Hepatocyte (in vitro differentiated cells): ENCODE data around the gene PPIP5K2. TPM values are rescaled to one million over a fixed set of nuclear protein-coding genes. Genes with fewer than 3 reads are reported as not detected.

Experiments
- DNase-seq: peaks from one replicate; pipeline ENCODE4 v3.0.0-alpha.2; 2016; ENCODE audit warnings: low spot score
- H2AFZ ChIP-seq: fragments of 200-600 bp; sonication (generic); 2 replicates; pipeline ENCODE4 v1.6.0; 2016; ENCODE audit warnings: antibody characterized with exemption, mild to moderate bottlenecking
- H3K27ac ChIP-seq: fragments of 200-600 bp; sonication (generic); 2 replicates; pipeline ENCODE4 v1.5.1; 2016; ENCODE audit warnings: mild to moderate bottlenecking
- H3K27me3 ChIP-seq: fragments of 200-600 bp; sonication (generic); 2 replicates; pipeline ENCODE4 v1.6.1; 2016
- H3K36me3 ChIP-seq: fragments of 200-600 bp; sonication (generic); replicated peaks from 2 replicates; pipeline ENCODE4 v1.5.1; 2016; ENCODE audit warnings: low read depth; ENCODE audit not compliant: insufficient read depth
- H3K4me1 ChIP-seq: fragments of 200-600 bp; sonication (generic); 2 replicates; pipeline ENCODE4 v1.5.1; 2016; ENCODE audit warnings: mild to moderate bottlenecking, moderate library complexity; ENCODE audit not compliant: insufficient read depth
- H3K4me2 ChIP-seq: fragments of 200-600 bp; sonication (generic); 2 replicates; pipeline ENCODE4 v1.6.0; 2016
- H3K4me3 ChIP-seq: fragments of 200-600 bp; sonication (generic); 2 replicates; pipeline ENCODE4 v1.5.1; 2016; ENCODE audit warnings: mild to moderate bottlenecking
- H3K79me2 ChIP-seq: fragments of 200-600 bp; sonication (generic); 2 replicates; pipeline ENCODE4 v1.6.0; 2017; ENCODE audit warnings: mild to moderate bottlenecking
- H3K9me2 ChIP-seq: fragments of 200-600 bp; sonication (generic); replicated peaks from 2 replicates; pipeline ENCODE4 v1.6.0; 2017; ENCODE audit warnings: mild to moderate bottlenecking; ENCODE audit not compliant: insufficient read depth
- H3K9me3 ChIP-seq: fragments of 200-600 bp; sonication (generic); 2 replicates; pipeline ENCODE4 v1.5.1; 2016; ENCODE audit warnings: low read depth, mild to moderate bottlenecking
- H4K20me1 ChIP-seq: fragments of 200-600 bp; sonication (generic); 2 replicates; pipeline ENCODE4 v1.6.0; 2016; ENCODE audit warnings: mild to moderate bottlenecking; ENCODE audit not compliant: insufficient read depth, poor library complexity, severe bottlenecking
- CTCF ChIP-seq: fragments of 200-600 bp; sonication (generic); IDR thresholded peaks from 2 replicates; pipeline ENCODE4 v1.5.1; 2016; ENCODE audit warnings: antibody characterized with exemption, mild to moderate bottlenecking; ENCODE audit not compliant: poor library complexity
- EZH2 ChIP-seq: fragments of 200-600 bp; sonication (generic); IDR thresholded peaks from 2 replicates; pipeline ENCODE4 v1.6.1; 2016; ENCODE audit warnings: antibody characterized with exemption, mild to moderate bottlenecking, borderline replicate concordance
- EZH2phosphoT487 ChIP-seq: fragments of 200-600 bp; sonication (generic); IDR thresholded peaks from one replicate; pipeline ENCODE4 v1.6.1; 2018; ENCODE audit warnings: antibody characterized with exemption, mild to moderate bottlenecking, low read depth, moderate library complexity; ENCODE audit not compliant: unreplicated experiment, severe bottlenecking
- WGBS: methylation state at CpG from one replicate; pipeline ENCODE4 v1.1.6; 2016; ENCODE audit warnings: low lambda C conversion rate; ENCODE audit errors: missing lambda C conversion rate; 5-methylcytosine and 5-hydroxymethylcytosine counted together
- polyA plus RNA-seq: library from polyadenylated mRNA; unstranded; fragments of >200 nt; fragmentation: Nextera tagmentation; extraction: Ambion mirVana; gene quantifications from 2 replicates; pipeline ENCODE4 v1.2.1, GENCODE V29; 2016
- total RNA-seq: library from RNA; depleted of rRNA; stranded (reverse); fragments of >200 nt; gene quantifications from 2 replicates; pipeline ENCODE4 v1.2.3, GENCODE V29; 2014

PPIP5K2 gene
- total and polyA plus RNA-seq, 2 experiments from 2014 or later: 31.4 to 78.0 TPM

GRCh38 chr5:103132684-103133083 is 12.6 kb downstream of the PPIP5K2 start:
- 100% methylated on average over 1 of the region's 1 CpG for WGBS
- H3K4me1 ChIP-seq: no peaks in the 10 kb centered on the region
- H3K79me2 ChIP-seq: peaks cover 28% of the 10 kb centered on the region
- DNase-seq: no peak
- no peaks in the 10 kb centered on the region for H3K9me3 ChIP-seq
- no peak overlapping the region for H3K4me3 ChIP-seq
- H2AFZ ChIP-seq: no peak overlapping the region
- TF ChIP-seq EZH2 (no peak), EZH2phosphoT487 (no peak), CTCF (no peak)
- no peak overlapping the region for H3K4me2 ChIP-seq
- H3K36me3 ChIP-seq: no peaks in the 10 kb centered on the region
- no peaks in the 10 kb centered on the region for H3K9me2 ChIP-seq
- H3K27me3 ChIP-seq: no peaks in the 10 kb centered on the region
- H3K27ac ChIP-seq: no peak overlapping the region
- H4K20me1 ChIP-seq: no peaks in the 10 kb centered on the region

- no peaks in the 10 kb centered on the region for H3K4me1 ChIP-seq
- H3K79me2 ChIP-seq: peaks cover 23% of the 10 kb centered on the region
- H4K20me1 ChIP-seq: no peaks in the 10 kb centered on the region
- no peaks in the 10 kb centered on the region for H3K27me3 ChIP-seq
- DNase-seq: no peak
- H2AFZ ChIP-seq: no peak overlapping the region
- no peaks in the 10 kb centered on the region for H3K9me2 ChIP-seq
- no peaks in the 10 kb centered on the region for H3K36me3 ChIP-seq
- H3K27ac ChIP-seq: no peak overlapping the region
- no peak overlapping the region for H3K4me3 ChIP-seq
- TF ChIP-seq EZH2phosphoT487 (no peak), EZH2 (no peak), CTCF (no peak)
- WGBS: 90% methylated on average over 2 of the region's 2 CpGs
- no peak overlapping the region for H3K4me2 ChIP-seq
- H3K9me3 ChIP-seq: no peaks in the 10 kb centered on the region
These were observed 13.1 kb downstream of the PPIP5K2 start for GRCh38 chr5:103133231-103133630.

GRCh38 chr5:103135461-103135860 is 15.4 kb downstream of the PPIP5K2 start:
- Histone ChIP-seq H3K4me2 (no peak overlapping the region), H3K27ac (no peak overlapping the region), H3K4me3 (no peak overlapping the region), H3K36me3 (no peaks in the 10 kb centered on the region), H3K27me3 (no peaks in the 10 kb centered on the region), H3K4me1 (no peaks in the 10 kb centered on the region), H3K79me2 (peaks cover 7% of the 10 kb centered on the region), H4K20me1 (no peaks in the 10 kb centered on the region), H3K9me3 (no peaks in the 10 kb centered on the region), H3K9me2 (no peaks in the 10 kb centered on the region), H2AFZ (no peak overlapping the region)
- 96% methylated on average over 1 of the region's 1 CpG for WGBS
- no peak for DNase-seq
- TF ChIP-seq EZH2phosphoT487: no peak
- TF ChIP-seq CTCF: no peak
- TF ChIP-seq EZH2: no peak

GRCh38 chr5:103138202-103138690 is 18.1 kb downstream of the PPIP5K2 start:
- H3K79me2 ChIP-seq: no peaks in the 10 kb centered on the region
- no peak overlapping the region for H3K4me3 ChIP-seq
- H2AFZ ChIP-seq: no peak overlapping the region
- 92% methylated on average over 3 of the region's 3 CpGs for WGBS
- TF ChIP-seq EZH2: no peak
- no peak for TF ChIP-seq EZH2phosphoT487
- no peak for TF ChIP-seq CTCF
- no peak overlapping the region for H3K4me2 ChIP-seq
- H3K36me3 ChIP-seq: no peaks in the 10 kb centered on the region
- no peaks in the 10 kb centered on the region for H3K4me1 ChIP-seq
- H3K27me3 ChIP-seq: no peaks in the 10 kb centered on the region
- no peaks in the 10 kb centered on the region for H3K9me2 ChIP-seq
- H4K20me1 ChIP-seq: no peaks in the 10 kb centered on the region
- DNase-seq: no peak
- H3K27ac ChIP-seq: no peak overlapping the region
- H3K9me3 ChIP-seq: no peaks in the 10 kb centered on the region
